GM23338 (cell line): ENCODE measurements around the gene NID2.

Source experiments
- CREB1 ChIP-seq: fragments of 250-450 bp; sonication (Bioruptor Pico); IDR thresholded peaks from 2 replicates; pipeline ENCODE4 v1.5.0; 2020; ENCODE audit warnings: low read depth, mild to moderate bottlenecking, moderate library complexity
- CTCF ChIP-seq, 2 experiments: fragments of 200-600 bp in 1 of 2; sonication (generic) in 1 of 2; conservative IDR thresholded peaks; 2 replicates each; pipeline versions ENCODE4 v1.5.1 to v1.6.1; 2016 to 2017; ENCODE audit warnings: antibody characterized with exemption in 2 of 2, low read depth in 2 of 2, mild to moderate bottlenecking in 2 of 2, moderate library complexity in 1 of 2
- EZH2phosphoT487 ChIP-seq: fragments of 200-600 bp; sonication (generic); IDR thresholded peaks from one replicate; pipeline ENCODE4 v1.8.1; 2018; ENCODE audit warnings: antibody characterized with exemption; ENCODE audit not compliant: unreplicated experiment
- JUNB ChIP-seq: IDR thresholded peaks from one replicate; pipeline ENCODE4 v1.6.1; 2016; ENCODE audit warnings: antibody characterized with exemption; ENCODE audit not compliant: unreplicated experiment

GRCh38 chr14:52040598-52040997, 28.3 kb downstream of the NID2 start:
- TF ChIP-seq CTCF (conservative IDR thresholded peaks at IDR 0.05; ENCODE audit: low read depth in 2 of 2) (no peak), JUNB (no peak), CREB1 (CRISPR knock-in tag) (no peak), EZH2phosphoT487 (no peak)
